ENCODE data around the gene ALDOC.

ALDOC gene

DNA sequence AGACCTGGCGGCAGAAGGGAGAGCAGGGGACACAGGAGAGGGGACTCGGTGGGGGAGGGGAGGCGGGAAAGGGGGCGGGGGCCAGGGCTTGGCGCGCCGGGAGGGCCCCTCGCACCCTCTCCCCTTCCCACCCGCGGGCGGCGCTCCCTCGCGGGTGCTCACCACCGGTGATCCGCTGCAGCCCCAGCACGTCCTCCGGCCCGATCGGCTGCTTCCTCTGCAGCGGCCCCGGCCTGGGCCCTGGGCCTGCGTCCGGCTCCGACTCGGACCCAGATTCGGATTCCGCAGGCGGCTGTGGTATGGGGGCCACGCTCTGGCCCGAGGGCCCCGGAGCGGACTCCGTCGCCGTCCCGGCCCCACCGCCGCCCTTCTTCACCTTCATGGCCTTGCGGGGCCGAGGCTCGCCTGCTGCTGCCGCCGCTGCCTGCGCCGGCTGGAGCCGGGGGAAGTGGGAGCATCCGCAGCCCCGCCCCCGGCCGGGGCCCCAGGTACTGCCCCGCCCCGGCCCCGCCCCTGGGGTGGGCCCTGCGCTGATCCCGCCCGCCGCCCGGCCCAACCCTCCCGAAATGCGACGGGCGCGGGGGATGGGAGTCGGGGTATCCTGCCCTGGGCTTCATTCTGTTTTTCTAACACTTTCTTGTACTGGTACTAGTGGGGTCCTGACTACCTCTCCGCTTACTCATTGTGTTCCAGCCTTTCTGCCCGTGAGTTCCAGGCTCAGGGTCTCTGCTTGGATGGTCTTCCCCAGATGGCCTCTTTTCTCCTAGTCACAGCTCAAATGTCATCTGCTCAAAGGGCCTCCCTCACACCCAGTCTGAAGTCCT, 24.3 kb downstream of the ALDOC start, which contains the start of gene UNC119:
Gene UNC119, minus strand, starts transcription at position 449 of the 824 bp plus-strand sequence. Its CDS starts 67 bp downstream, at position 382.
- no peak for DNase-seq (ENCODE audit: low read depth, low spot score)
- POLR2A ChIA-PET = interaction anchor here (0.5 to 1.9 kb wide), 3 partner anchors 19 to 49 kb away, joined by 3 to 6 read pairs (median 4); partner anchors contain the start of gene PIGS
- CTCF ChIA-PET = interaction anchor here (1.0 to 8.9 kb wide), 3 partner anchors 15 to 57 kb away, joined by 4 to 107 read pairs (median 5); no protein-coding TSS in a partner anchor
- peak within 1 kb of the TSS; percentile 75 for H3K4me3 ChIP-seq (ENCODE audit: low read depth, low read length)
- TF ChIP-seq, protein P1, sequence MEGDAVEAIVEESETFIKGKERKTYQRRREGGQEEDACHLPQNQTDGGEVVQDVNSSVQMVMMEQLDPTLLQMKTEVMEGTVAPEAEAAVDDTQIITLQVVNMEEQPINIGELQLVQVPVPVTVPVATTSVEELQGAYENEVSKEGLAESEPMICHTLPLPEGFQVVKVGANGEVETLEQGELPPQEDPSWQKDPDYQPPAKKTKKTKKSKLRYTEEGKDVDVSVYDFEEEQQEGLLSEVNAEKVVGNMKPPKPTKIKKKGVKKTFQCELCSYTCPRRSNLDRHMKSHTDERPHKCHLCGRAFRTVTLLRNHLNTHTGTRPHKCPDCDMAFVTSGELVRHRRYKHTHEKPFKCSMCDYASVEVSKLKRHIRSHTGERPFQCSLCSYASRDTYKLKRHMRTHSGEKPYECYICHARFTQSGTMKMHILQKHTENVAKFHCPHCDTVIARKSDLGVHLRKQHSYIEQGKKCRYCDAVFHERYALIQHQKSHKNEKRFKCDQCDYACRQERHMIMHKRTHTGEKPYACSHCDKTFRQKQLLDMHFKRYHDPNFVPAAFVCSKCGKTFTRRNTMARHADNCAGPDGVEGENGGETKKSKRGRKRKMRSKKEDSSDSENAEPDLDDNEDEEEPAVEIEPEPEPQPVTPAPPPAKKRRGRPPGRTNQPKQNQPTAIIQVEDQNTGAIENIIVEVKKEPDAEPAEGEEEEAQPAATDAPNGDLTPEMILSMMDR (IDR thresholded peaks at IDR 0.05; ENCODE audit: insufficient read depth, low read length, missing control alignments) = no peak

DNA sequence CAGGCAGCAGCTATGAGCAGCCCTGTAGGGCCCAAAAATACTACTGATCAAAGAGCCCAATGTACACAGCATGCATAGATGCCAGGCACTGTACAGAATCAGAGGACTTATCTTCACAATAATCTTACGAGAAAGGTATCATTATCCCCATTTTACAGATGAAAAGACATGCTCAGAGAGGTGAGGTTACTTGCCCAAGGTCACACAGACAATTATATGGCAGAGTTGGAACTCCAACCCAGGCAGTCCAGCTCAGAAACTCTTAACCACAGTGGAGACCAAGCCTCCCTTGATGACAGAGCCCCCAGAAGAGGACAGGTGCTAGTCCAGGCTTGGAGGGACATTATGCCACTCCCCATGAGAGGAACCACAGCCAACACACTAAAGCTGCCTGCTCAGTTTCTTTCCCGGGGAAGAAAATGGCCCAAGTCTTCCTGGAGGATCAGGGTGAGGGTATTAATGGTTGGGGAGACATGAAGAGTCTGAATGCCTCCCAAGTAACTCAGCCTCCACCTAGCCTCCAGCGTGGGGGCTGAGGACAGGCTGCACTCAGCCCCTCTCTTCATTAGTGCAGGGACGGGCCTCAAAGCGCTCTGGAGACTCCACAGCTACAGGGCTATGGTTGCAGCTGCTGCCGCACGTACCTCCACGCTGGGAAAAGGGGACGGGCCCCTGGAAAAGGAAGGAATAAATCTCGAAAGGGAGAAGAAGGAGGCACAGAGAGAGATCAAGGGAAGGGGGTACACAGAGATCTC, 25.1 kb downstream of the ALDOC start:
- ChIA-PET CTCF (interaction anchor here (0.9 to 8.9 kb wide), 9 partner anchors 14 to 171 kb away, joined by 3 to 107 read pairs (median 4); partner anchors contain the start of gene PIGS), POLR2A (interaction anchor here (1.9 kb wide), 1 partner anchor 20 kb away, joined by 6 read pairs; the partner anchor contains the start of gene PIGS)
- DNase-seq (ENCODE audit: low read depth, low spot score) = no peak
- TF ChIP-seq, protein P1 (IDR thresholded peaks at IDR 0.05; ENCODE audit: insufficient read depth, low read length, missing control alignments) = no peak
- peak overlapping the region; percentile 75 for H3K4me3 ChIP-seq (ENCODE audit: low read depth, low read length)

DNA sequence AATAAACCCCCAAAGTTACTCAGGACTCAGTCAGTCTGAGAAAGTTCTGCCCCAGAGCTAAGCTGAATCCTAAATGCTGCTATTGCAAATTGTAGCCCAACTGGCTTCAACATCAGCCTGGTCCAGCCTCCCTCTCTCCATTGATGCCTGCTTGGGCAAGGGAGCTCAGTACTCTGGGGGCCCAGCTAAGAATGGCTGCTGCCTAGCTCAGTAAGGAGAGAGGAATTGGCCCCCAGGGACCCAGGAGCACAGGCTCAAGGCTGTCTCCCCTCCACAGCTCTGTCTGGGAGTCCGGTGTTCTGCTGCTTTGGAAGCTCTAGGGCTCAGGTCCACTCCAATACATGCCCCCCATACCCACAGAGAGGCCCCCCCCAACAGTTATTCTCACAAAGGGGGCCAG, 25.8 kb downstream of the ALDOC start:
- CTCF ChIA-PET = interaction anchor here (0.7 to 8.9 kb wide), 10 partner anchors 13 to 170 kb away, joined by 3 to 107 read pairs (median 4); partner anchors contain the start of gene PIGS
- no peak overlapping the region for H3K4me3 ChIP-seq (ENCODE audit: low read depth, low read length)
- POLR2A ChIA-PET = interaction anchor here (1.9 kb wide), 1 partner anchor 21 kb away, joined by 6 read pairs; the partner anchor contains the start of gene PIGS
- DNase-seq (ENCODE audit: low read depth, low spot score) = no peak
- TF ChIP-seq, protein P1 (IDR thresholded peaks at IDR 0.05; ENCODE audit: insufficient read depth, low read length, missing control alignments) = no peak

DNA sequence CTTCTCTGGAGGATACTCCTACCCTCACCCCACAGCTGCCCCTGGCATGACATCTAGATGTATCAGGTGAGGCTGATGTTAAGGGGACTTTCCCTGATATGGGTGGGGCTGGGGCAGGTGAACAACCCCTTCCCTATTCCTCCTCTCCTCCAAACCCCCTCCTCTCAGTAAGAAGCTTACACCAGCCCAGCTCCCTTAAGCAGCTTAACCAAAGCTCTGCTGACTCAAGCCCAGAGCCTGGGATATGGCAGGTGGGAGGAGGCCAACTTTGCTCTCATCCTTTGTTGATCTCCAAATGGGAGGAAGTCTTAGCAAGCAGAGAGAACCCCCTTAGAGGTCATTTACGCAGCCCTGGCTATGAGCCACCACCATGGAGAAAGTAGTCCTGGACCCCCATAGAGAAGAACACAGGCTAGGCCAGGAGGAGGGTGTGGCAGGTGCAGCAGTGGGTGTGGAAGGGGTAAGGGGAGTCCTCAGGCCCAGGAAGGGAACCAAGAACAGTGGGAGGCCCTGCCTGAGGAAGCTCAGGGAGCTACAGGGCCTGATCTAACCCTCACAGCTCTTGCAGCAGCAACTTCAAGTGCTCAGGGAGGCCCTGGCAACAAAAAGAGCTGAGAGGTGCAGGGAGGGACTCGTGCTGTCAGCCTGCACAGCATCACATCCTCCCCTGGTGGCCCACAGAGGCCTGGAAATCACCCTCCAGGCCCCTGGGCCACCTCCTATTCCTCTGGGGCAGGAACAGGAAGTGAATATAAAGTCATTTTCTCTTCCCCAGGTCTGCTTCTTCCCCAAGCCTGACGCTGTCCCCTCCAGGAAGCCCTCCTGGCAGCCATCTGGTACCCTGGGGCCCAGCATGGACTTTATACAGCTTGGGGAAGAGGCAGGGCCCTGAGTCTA, 27.2 kb downstream of the ALDOC start:
- TF ChIP-seq, protein P1 (IDR thresholded peaks at IDR 0.05; ENCODE audit: insufficient read depth, low read length, missing control alignments) = no peak
- POLR2A ChIA-PET = no interaction called here
- no peak overlapping the region for H3K4me3 ChIP-seq (ENCODE audit: low read depth, low read length)
- CTCF ChIA-PET = interaction anchor here (0.6 to 8.9 kb wide), 7 partner anchors 9 to 55 kb away, joined by 3 to 107 read pairs (median 33); partner anchors contain the start of gene PIGS
- no peak for DNase-seq (ENCODE audit: low read depth, low spot score)

DNA sequence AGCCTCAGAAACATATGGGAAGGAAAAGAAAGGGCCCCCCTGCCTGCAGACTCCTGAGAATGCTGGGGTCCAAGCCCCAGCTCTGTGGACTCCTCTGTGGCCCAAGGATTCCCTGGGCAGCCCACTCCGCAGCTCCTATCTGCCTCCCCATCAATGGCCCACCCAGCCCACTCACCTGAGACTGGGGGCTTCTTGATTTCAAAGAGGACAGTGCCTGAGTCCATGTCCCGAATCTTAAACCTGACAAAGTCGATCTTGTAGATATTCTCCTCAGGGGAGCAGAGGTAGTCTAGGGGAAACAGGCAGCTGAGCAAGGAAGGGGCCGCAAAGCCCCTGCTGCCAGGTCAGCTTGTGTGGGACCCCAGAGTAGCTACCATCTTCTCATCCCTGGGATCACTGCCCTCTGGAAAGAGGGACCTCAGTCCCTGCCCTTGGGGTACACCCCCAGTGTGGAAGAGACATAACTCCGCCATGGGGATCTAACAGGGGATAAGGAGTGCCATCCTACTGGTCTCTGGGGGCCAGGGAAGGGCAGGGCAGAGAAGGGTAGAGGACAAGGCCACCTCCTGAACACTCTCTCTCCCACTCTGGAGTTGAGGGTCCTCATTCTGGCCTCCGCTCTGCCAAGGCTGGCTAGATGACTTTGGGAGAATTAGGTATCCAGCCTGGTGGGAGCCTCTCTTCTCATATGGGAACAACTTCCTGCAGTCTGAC, 28.1 kb downstream of the ALDOC start:
- ChIA-PET POLR2A (no interaction called here), CTCF (interaction anchor here (0.6 to 8.9 kb wide), 15 partner anchors 10 to 65 kb away, joined by 3 to 107 read pairs (median 4); partner anchors contain the start of gene PIGS)
- TF ChIP-seq, protein P1 (IDR thresholded peaks at IDR 0.05; ENCODE audit: insufficient read depth, low read length, missing control alignments) = no peak
- H3K4me3 ChIP-seq (ENCODE audit: low read depth, low read length) = no peak overlapping the region
- no peak for DNase-seq (ENCODE audit: low read depth, low spot score)
